ENCODE measurements around the gene MYO7B. TPM values are rescaled to one million over a fixed set of nuclear protein-coding genes. Genes with fewer than 3 reads are reported as not detected.

Gene MYO7B
- total and polyA plus RNA-seq, 5 donors from 2014 or later: 0.12 TPM; not detected in 4

DNA sequence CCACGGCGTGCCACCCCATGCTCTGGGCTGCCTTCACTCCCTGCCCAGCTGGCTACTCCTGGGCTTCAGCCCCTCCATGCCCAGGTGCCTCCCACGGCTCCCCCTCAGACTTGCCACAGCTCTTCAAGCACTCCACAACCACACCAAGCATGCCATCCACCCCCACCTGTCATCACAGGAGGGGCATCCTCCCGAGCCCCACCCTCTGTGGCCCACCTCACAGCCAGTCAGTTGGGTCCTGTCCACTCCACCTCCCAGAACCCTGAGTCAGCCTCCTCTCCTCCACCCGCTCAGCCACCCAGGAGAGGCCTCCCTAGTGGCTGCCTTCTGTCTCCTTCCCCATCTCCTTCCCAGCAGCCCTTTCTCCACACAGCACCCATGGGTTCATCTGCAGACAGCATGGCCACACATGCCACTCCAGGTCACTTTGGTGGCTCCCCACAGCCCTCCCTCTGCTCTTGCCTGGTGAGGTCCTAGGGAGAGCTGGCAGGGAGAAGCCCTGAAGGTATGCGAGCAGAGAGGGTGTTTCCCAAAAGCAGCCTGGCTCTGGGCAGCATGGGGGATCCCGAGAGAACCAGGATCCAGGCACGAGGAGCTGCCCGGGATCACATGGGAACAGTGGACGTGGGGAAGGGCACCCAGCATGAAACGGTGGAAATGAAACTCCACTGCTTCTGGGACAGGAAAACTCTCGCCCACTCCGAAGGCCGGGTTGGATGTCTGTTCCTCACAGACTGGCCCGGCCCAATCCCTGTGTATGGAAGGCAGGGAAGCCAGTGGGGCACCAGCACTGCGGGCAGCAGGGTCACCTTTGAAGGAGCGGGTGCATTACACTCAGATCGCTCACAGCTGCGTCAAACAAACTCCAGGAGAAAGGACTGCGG is 137.1 kb downstream of the MYO7B start:
- H3K9me3 Mint-ChIP-seq: no peaks in the 10 kb centered on the region
- peaks cover 79% of the 10 kb centered on the region for H3K27me3 Mint-ChIP-seq
- Histone ChIP-seq H3K36me3 (ENCODE audit: control insufficient read depth, insufficient read depth, low read length) (no peaks in the 10 kb centered on the region), H3K4me1 (ENCODE audit: control insufficient read depth, insufficient read depth, low read length, poor library complexity, severe bottlenecking) (peaks cover 10% of the 10 kb centered on the region), H3K4me3 (ENCODE audit: low read depth, low read length) (no peak overlapping the region), H3K9me3 (ENCODE audit: control insufficient read depth in 2 of 2, low read length in 2 of 2) (no peaks in the 10 kb centered on the region), H3K27ac (ENCODE audit: insufficient read depth, low read length, poor library complexity, severe bottlenecking) (no peak overlapping the region), H3K27me3 (ENCODE audit: control insufficient read depth, insufficient read depth, low read length) (peaks cover 22% of the 10 kb centered on the region)
- no peak overlapping the region for H3K27ac Mint-ChIP-seq
- peaks cover 0 to 14% (median 9%) of the 10 kb centered on the region in 4 donors for H3K4me1 Mint-ChIP-seq
- H3K36me3 Mint-ChIP-seq: no peaks in the 10 kb centered on the region
- DNase-seq (no peak), ATAC-seq (ENCODE audit: low read depth in 2 of 2) (no peak)
- no peak overlapping the region for H3K4me3 Mint-ChIP-seq

- peaks cover 24% of the 10 kb centered on the region for H3K27me3 ChIP-seq (ENCODE audit: control insufficient read depth, insufficient read depth, low read length)
- Mint-ChIP-seq H3K27me3 (peaks cover 81% of the 10 kb centered on the region), H3K4me1 (peaks cover 0 to 14% (median 9%) of the 10 kb centered on the region in 4 donors), H3K9me3 (no peaks in the 10 kb centered on the region), H3K4me3 (peak overlapping the region in 2 of 4 donors; percentile 72 to 77), H3K36me3 (no peaks in the 10 kb centered on the region), H3K27ac (no peak overlapping the region)
- H3K4me1 ChIP-seq (ENCODE audit: control insufficient read depth, insufficient read depth, low read length, poor library complexity, severe bottlenecking): peaks cover 10% of the 10 kb centered on the region
- H3K36me3 ChIP-seq (ENCODE audit: control insufficient read depth, insufficient read depth, low read length): no peaks in the 10 kb centered on the region
- ATAC-seq (ENCODE audit: low read depth in 2 of 2): no peak
- DNase-seq: no peak
- H3K9me3 ChIP-seq (ENCODE audit: control insufficient read depth in 2 of 2, low read length in 2 of 2): no peaks in the 10 kb centered on the region
- H3K27ac ChIP-seq (ENCODE audit: insufficient read depth, low read length, poor library complexity, severe bottlenecking): no peak overlapping the region
- H3K4me3 ChIP-seq (ENCODE audit: low read depth, low read length): no peak overlapping the region
Measured at GRCh38 chr2:127673291-127674069, 138.0 kb downstream of the MYO7B start.

GRCh38 chr2:127674241-127675209 is 139.0 kb downstream of the MYO7B start:
- peaks cover 10% of the 10 kb centered on the region for H3K4me1 ChIP-seq (ENCODE audit: control insufficient read depth, insufficient read depth, low read length, poor library complexity, severe bottlenecking)
- no peak overlapping the region for H3K4me3 ChIP-seq (ENCODE audit: low read depth, low read length)
- Mint-ChIP-seq H3K27me3 (peaks cover 80% of the 10 kb centered on the region), H3K4me3 (peak overlapping the region in 3 of 4 donors; percentile 26 to 77 (median 72)), H3K36me3 (no peaks in the 10 kb centered on the region), H3K4me1 (peaks cover 0 to 14% (median 9%) of the 10 kb centered on the region in 4 donors), H3K27ac (no peak overlapping the region), H3K9me3 (no peaks in the 10 kb centered on the region)
- H3K27ac ChIP-seq (ENCODE audit: insufficient read depth, low read length, poor library complexity, severe bottlenecking): no peak overlapping the region
- H3K9me3 ChIP-seq (ENCODE audit: control insufficient read depth in 2 of 2, low read length in 2 of 2): no peaks in the 10 kb centered on the region
- H3K36me3 ChIP-seq (ENCODE audit: control insufficient read depth, insufficient read depth, low read length): no peaks in the 10 kb centered on the region
- H3K27me3 ChIP-seq (ENCODE audit: control insufficient read depth, insufficient read depth, low read length): peaks cover 22% of the 10 kb centered on the region
- peak in 2 of 3 donors; percentile 8 to 18 for DNase-seq
- ATAC-seq (ENCODE audit: low read depth in 2 of 2): peak; percentile 17 to 29

GRCh38 chr2:127675331-127676261 is 140.1 kb downstream of the MYO7B start, which contains the start of gene LIMS2:
TSS of gene LIMS2 (minus strand) at chr2:127675530. CDS start at chr2:127675024, 506 bp downstream.
- no peak for ATAC-seq (ENCODE audit: low read depth in 2 of 2)
- peak within 1 kb of the TSS; percentile 26 to 83 (median 61) for H3K4me3 Mint-ChIP-seq
- Histone ChIP-seq H3K9me3 (ENCODE audit: control insufficient read depth in 2 of 2, low read length in 2 of 2) (no peaks in the 10 kb centered on the region), H3K36me3 (ENCODE audit: control insufficient read depth, insufficient read depth, low read length) (no peaks in the 10 kb centered on the region), H3K4me3 (ENCODE audit: low read depth, low read length) (no peak within 1 kb of the TSS), H3K4me1 (ENCODE audit: control insufficient read depth, insufficient read depth, low read length, poor library complexity, severe bottlenecking) (peaks cover 10% of the 10 kb centered on the region), H3K27me3 (ENCODE audit: control insufficient read depth, insufficient read depth, low read length) (peaks cover 17% of the 10 kb centered on the region), H3K27ac (ENCODE audit: insufficient read depth, low read length, poor library complexity, severe bottlenecking) (no peak within 1 kb of the TSS)
- H3K36me3 Mint-ChIP-seq: no peaks in the 10 kb centered on the region
- H3K4me1 Mint-ChIP-seq: peaks cover 0 to 14% (median 9%) of the 10 kb centered on the region in 4 donors
- peaks cover 72% of the 10 kb centered on the region for H3K27me3 Mint-ChIP-seq
- no peaks in the 10 kb centered on the region for H3K9me3 Mint-ChIP-seq
- no peak for DNase-seq
- H3K27ac Mint-ChIP-seq: no peak within 1 kb of the TSS

GRCh38 chr2:127676906-127677305 is 141.4 kb downstream of the MYO7B start:
- Histone ChIP-seq H3K4me3 (ENCODE audit: low read depth, low read length) (no peak overlapping the region), H3K9me3 (ENCODE audit: control insufficient read depth in 2 of 2, low read length in 2 of 2) (no peaks in the 10 kb centered on the region), H3K36me3 (ENCODE audit: control insufficient read depth, insufficient read depth, low read length) (no peaks in the 10 kb centered on the region), H3K27me3 (ENCODE audit: control insufficient read depth, insufficient read depth, low read length) (peaks cover 17% of the 10 kb centered on the region), H3K4me1 (ENCODE audit: control insufficient read depth, insufficient read depth, low read length, poor library complexity, severe bottlenecking) (peaks cover 10% of the 10 kb centered on the region), H3K27ac (ENCODE audit: insufficient read depth, low read length, poor library complexity, severe bottlenecking) (no peak overlapping the region)
- Mint-ChIP-seq H3K27ac (no peak overlapping the region), H3K36me3 (no peaks in the 10 kb centered on the region), H3K9me3 (no peaks in the 10 kb centered on the region), H3K27me3 (peaks cover 62% of the 10 kb centered on the region), H3K4me3 (no peak overlapping the region), H3K4me1 (peaks cover 0 to 14% (median 9%) of the 10 kb centered on the region in 4 donors)
- no peak for ATAC-seq (ENCODE audit: low read depth in 2 of 2)
- no peak for DNase-seq

GRCh38 chr2:127678531-127678930 is 143.0 kb downstream of the MYO7B start:
- peaks cover 56% of the 10 kb centered on the region for H3K27me3 Mint-ChIP-seq

More at GRCh38 chr2:127678531-127678930, 143.0 kb downstream of the MYO7B start:
- Histone ChIP-seq H3K27me3 (ENCODE audit: control insufficient read depth, insufficient read depth, low read length) (peaks cover 17% of the 10 kb centered on the region), H3K36me3 (ENCODE audit: control insufficient read depth, insufficient read depth, low read length) (no peaks in the 10 kb centered on the region), H3K4me1 (ENCODE audit: control insufficient read depth, insufficient read depth, low read length, poor library complexity, severe bottlenecking) (peaks cover 10% of the 10 kb centered on the region), H3K9me3 (ENCODE audit: control insufficient read depth in 2 of 2, low read length in 2 of 2) (no peaks in the 10 kb centered on the region), H3K4me3 (ENCODE audit: low read depth, low read length) (no peak overlapping the region), H3K27ac (ENCODE audit: insufficient read depth, low read length, poor library complexity, severe bottlenecking) (no peak overlapping the region)
- Mint-ChIP-seq H3K9me3 (no peaks in the 10 kb centered on the region), H3K36me3 (no peaks in the 10 kb centered on the region), H3K4me3 (no peak overlapping the region), H3K27ac (no peak overlapping the region), H3K4me1 (peaks cover 0 to 14% (median 9%) of the 10 kb centered on the region in 4 donors)
- ATAC-seq (ENCODE audit: low read depth in 2 of 2) (no peak), DNase-seq (no peak)
